Neutrophil (primary cell): Measurements from ENCODE around the gene CYBC1.

Source experiments
- H3K27ac ChIP-seq: fragments of 200-600 bp; sonication (generic); 2 replicates; pipeline ENCODE4 v1.5.1; 2016; ENCODE audit warnings: mild to moderate bottlenecking, moderate library complexity
- H3K27me3 ChIP-seq: fragments of 200-600 bp; sonication (generic); 2 replicates; pipeline ENCODE4 v1.6.0; 2016; ENCODE audit warnings: mild to moderate bottlenecking
- H3K36me3 ChIP-seq: fragments of 200-600 bp; sonication (generic); 2 replicates; pipeline ENCODE4 v1.5.1; 2017
- H3K4me1 ChIP-seq, 2 experiments: fragments of 200-600 bp in 1 of 2; sonication (generic) in 1 of 2; 1 replicate in 1 of 2; 2 replicates in 1 of 2; pipeline versions ENCODE4 v1.5.1 to v1.6.1; 2013 to 2016; ENCODE audit warnings: low read depth in 1 of 2, low read length in 1 of 2, mild to moderate bottlenecking in 1 of 2, moderate library complexity in 1 of 2; ENCODE audit not compliant: control insufficient read depth in 1 of 2, insufficient read depth in 1 of 2
- H3K4me3 ChIP-seq, 2 experiments: fragments of 200-600 bp in 1 of 2; sonication (generic) in 1 of 2; 1 replicate in 1 of 2; 2 replicates in 1 of 2; pipeline ENCODE4 v1.5.1; 2013 to 2016; ENCODE audit warnings: low read depth in 1 of 2, low read length in 1 of 2, mild to moderate bottlenecking in 1 of 2, moderate library complexity in 1 of 2
- H3K9me3 ChIP-seq: fragments of 200-600 bp; sonication (generic); 2 replicates; pipeline ENCODE4 v1.5.1; 2016
- CTCF ChIP-seq: fragments of 200-600 bp; sonication (generic); IDR thresholded peaks from 2 replicates; pipeline ENCODE4 v1.5.1; 2016; ENCODE audit warnings: antibody characterized with exemption

CYBC1 gene

GRCh38 chr17:82394278-82394677 is 56.3 kb downstream of the CYBC1 start:
- H3K36me3 ChIP-seq: no peaks in the 10 kb centered on the region
- no peak overlapping the region for H3K27ac ChIP-seq
- peaks cover 4% of the 10 kb centered on the region for H3K27me3 ChIP-seq
- H3K9me3 ChIP-seq: no peaks in the 10 kb centered on the region
- no peak overlapping the region for H3K4me3 ChIP-seq
- peaks cover 0 to 2% of the 10 kb centered on the region in 2 experiments for H3K4me1 ChIP-seq
- TF ChIP-seq CTCF: no peak

GRCh38 chr17:82392941-82393340 is 57.6 kb downstream of the CYBC1 start:
- Histone ChIP-seq H3K9me3 (no peaks in the 10 kb centered on the region), H3K4me1 (no peaks in the 10 kb centered on the region), H3K27me3 (peaks cover 17% of the 10 kb centered on the region), H3K27ac (no peak overlapping the region), H3K36me3 (no peaks in the 10 kb centered on the region), H3K4me3 (no peak overlapping the region)
- TF ChIP-seq CTCF: no peak
